ENCODE results near the gene FHAD1.
"Not testable (repeated sequence)": the region's sequence is repeated elsewhere in the genome, so short reads cannot be mapped to it uniquely, and the experiment has no call there.

Gene FHAD1

GRCh38 chr1:15368888-15369287 is 121.9 kb downstream of the FHAD1 start:
- no peak for DNase-seq (ENCODE audit: low read depth, low spot score)

GRCh38 chr1:15370268-15370667 is 123.2 kb downstream of the FHAD1 start:
- DNase-seq (ENCODE audit: low read depth, low spot score): no peak

DNA sequence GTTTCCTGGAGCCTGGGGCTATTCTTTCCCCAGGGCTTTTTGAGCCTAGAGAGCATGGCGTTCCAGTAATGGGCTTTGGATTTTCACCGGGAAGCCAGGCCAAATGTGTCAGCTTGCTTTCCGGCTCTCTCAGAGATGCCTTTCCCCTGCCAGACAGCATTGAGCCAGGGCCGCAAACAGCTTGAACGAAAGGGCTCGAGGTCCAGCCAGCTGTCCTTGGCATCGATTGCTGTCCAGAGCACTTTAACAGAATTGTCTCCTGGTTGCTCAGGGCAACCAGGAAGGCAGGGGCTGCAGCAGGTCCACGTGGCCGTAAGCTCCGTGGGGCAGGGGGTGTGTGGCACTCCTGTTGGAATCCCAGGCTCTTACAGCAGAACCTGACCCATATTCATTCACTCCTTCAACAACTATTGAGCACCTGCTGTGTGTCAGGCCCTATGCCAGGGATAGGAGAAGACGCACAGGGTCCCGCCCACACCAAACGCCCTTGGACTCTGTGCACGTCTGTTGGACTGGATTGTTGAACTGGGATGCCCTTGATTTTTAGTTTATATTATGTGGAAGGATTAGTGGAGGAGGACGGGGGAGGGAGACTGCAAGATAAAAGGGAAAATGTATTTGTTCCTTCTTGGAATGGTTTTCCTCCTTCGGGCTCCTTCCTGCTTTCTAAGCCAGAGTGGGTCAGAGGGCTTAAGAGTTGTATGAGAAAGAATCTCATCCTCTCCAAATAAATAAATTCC is 123.9 kb downstream of the FHAD1 start:
- no peak for DNase-seq (ENCODE audit: low read depth, low spot score)

GRCh38 chr1:15371610-15372545 is 124.9 kb downstream of the FHAD1 start:
- DNase-seq (ENCODE audit: low read depth, low spot score): no peak

GRCh38 chr1:15378729-15379128 is 131.7 kb downstream of the FHAD1 start:
- DNase-seq (ENCODE audit: low read depth, low spot score): no peak

DNA sequence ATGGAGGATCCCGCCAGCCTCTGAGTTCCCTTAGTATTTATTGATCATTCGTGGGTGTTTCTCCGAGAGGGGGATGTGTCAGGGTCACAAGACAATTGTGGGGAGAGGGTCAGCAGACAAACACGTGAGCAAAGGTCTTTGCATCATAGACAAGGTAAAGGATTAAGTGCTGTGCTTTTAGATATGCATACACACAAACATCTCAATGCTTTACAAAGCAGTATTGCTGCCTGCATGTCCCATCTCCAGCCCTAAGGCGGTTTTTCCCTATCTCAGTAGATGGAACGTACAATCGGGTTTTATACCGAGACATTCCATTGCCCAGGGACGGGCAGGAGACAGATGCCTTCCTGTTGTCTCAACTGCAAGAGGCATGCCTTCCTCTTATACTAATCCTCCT is 132.1 kb downstream of the FHAD1 start:
- DNase-seq (ENCODE audit: low read depth, low spot score): not testable (repeated sequence)

DNA sequence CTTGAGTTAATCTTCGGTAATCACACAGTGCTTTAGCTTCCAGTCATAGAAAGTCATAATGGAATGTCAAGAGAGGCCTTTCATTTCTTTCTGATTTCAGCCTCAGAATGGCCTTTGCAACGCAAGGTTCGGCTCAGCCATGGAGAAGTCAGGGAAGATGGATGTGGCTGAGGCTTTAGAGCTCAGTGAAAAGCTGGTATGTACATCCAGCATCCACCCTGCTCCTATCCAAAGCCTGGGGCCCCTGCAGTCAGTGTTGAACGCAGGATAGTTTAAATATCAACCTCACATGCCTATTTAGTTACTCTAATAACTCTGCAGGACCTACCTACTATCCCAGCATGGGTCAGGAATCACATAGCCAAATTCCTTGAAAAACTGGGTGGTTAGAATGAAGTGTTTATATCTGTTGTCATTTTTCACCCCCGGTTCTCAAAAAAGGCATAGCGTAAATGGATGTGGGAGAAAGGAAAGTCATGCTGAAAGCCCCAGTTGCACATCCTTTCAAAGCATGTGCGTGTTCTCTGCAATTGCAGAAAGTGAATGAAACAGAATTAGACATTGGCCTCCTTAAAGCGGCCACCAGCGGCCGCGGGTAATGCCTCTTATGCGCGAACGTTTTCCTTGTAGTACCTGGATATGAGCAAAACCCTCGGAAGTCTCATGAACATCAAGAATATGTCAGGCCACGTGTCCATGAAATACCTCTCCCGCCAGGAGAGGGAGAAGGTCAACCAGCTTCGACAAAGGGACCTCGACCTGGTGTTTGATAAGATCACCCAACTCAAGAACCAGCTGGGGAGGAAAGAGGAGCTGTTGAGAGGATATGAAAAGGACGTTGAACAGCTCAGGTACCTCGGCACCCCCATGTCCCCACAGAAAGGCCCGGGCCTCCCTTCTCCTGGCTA is 133.8 kb downstream of the FHAD1 start:
- no peak for DNase-seq (ENCODE audit: low read depth, low spot score)

- no peak for DNase-seq (ENCODE audit: low read depth, low spot score)
These were observed 134.8 kb downstream of the FHAD1 start for GRCh38 chr1:15381805-15382204.

DNA sequence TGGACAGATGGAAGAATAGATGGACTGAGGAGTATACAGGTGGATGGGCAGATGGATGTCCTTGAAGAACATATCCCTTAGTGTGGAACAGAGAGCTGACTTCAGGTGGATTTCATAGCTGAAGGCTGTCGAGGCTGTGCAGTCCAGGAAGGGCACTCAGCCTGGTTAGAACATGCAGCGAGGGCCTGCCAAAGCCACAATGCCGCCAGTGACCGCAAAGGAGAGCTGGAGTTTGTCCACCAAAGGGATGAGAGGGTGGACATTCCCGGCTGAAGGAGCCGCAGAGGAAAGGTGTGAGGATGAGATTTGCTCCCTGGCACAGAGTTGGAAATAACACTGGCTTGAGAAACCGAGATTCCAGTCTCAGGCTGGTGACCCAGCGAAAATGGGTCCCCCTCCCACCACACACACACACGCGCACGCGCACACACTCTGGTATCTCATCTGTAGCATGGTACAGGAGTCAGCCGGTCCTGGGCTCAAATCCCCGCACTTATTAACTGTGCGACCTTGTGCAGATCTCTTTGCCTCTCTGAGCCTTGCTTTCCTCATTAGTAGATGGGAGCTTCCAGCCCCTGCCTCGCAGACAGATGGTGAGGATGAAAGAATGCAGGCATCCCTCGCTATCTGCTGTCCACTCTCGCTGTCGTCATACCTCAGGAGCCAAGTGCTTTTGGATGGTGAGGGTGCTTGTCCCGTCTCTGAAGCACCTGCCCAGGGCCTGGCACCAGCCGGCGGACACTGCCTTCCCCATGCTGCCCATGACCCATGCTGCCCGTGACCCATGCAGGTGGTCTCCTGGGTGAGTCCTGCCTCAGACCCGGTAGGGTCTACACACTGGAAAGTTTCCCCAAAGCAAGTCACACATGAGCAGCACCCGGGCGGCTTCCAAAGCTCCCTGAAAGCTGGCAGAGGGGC is 135.8 kb downstream of the FHAD1 start:
- DNase-seq (ENCODE audit: low read depth, low spot score): no peak

GRCh38 chr1:15383810-15384209 is 136.8 kb downstream of the FHAD1 start:
- no peak for DNase-seq (ENCODE audit: low read depth, low spot score)

GRCh38 chr1:15384301-15384901 is 137.4 kb downstream of the FHAD1 start:
- no peak for DNase-seq (ENCODE audit: low read depth, low spot score)

DNA sequence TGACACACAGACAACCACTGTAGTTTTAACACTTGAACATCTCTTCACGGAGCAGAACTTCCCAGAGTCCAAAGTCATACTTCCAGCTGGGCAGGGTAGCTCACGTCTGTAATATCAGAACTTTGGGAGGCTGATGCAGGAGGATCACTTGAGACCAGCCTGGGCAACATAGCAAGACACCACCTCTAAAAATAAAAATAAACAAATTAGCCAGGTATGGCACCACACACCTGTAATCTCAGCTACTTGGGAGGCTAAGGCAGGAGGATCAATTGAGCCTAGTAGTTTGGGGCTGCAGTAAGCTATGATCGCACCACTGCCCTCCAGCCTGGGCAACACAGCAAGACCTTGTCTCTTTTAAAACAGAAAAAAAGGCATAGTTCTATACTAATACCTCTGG is 138.4 kb downstream of the FHAD1 start:
- DNase-seq (ENCODE audit: low read depth, low spot score): no peak

- no peak for DNase-seq (ENCODE audit: low read depth, low spot score)
These were observed 139.2 kb downstream of the FHAD1 start for GRCh38 chr1:15386164-15386749.

GRCh38 chr1:15388201-15388880 is 141.3 kb downstream of the FHAD1 start:
- DNase-seq (ENCODE audit: low read depth, low spot score): no peak

DNA sequence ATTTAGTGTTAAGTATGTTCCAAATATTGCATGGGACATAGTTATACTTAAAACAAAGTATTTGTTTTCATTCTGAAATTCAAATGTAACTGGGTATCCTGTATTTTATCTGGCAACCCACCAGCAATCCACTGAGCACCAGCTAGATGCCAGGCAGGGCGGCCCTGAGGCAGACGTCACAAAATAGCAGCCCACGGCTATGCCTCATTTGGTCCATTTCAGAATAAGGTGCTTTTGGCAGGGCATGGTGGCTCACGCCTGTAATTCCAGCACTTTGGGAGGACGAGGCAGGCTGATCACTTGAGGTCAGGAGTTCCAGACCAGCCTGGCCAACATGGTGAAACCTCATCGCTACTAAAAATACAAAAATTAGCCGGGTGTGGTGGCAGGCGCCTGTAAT is 142.8 kb downstream of the FHAD1 start:
- DNase-seq (ENCODE audit: low read depth, low spot score): not testable (repeated sequence)

- DNase-seq (ENCODE audit: low read depth, low spot score): no peak
These were observed 143.6 kb downstream of the FHAD1 start for GRCh38 chr1:15390667-15391066.

GRCh38 chr1:15391366-15391765 is 144.3 kb downstream of the FHAD1 start:
- DNase-seq (ENCODE audit: low read depth, low spot score): no peak

DNA sequence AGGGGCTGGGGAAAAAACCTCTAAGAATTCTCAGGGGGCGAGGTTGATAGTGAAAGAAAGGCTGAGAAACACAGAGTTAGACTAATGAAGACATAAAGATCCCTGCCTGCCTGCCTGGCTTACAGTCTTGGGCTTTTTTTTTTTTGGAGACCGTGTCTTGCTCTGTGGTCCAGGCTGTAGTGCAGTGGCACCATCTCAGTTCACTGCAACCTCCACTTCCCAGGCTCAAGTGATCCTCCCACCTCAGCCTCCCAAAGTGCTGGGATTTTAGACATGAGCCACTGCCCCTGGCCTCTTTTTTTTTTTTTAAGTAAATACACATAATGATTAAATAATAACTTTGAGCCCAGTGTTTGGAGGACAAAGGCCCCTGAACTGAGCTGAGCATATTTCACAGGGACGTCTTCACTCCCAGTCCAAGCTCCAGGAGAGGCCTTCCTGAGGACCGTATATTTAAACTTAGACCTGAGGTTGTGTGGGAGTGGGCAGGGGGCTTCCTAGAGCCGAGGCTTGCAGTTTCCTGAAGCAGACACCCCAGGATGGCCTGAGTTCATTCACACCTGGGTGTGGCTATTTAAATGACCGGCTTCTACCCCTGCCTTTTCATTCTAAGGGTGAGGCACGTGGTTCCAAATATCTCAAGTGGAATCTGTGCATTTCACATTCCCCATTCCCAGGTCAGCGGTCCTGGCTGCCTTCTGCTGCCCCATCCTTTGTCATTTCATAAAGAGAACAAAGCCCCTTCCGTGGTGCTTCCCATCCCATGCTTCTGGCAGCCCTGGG is 146.6 kb downstream of the FHAD1 start:
- DNase-seq (ENCODE audit: low read depth, low spot score): no peak
